ENCODE results near the gene DACT1.

DACT1 gene

DNA sequence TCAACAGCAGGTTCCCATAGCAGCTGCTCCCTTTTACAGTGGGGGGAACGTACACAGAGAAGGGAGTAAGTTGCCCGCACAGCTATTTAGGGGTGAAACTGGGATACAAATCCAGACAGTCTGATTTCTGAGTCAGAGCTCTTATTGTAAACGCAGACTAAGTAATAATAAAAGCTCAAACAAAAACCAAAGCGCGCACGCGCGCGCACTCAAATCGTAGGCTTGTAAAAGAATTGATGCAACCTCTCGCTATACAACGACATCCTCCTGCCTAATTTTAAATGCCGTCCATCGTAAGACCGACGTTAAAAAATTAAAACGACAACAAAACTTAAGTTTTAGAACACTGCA, 747 bp upstream of the DACT1 start:
- WGBS, 2 experiments (ENCODE audit: insufficient coverage in 2 of 2), result 58 to 62% methylated on average over 10 to 16 of the region's 17 CpGs
- H3K36me3 ChIP-seq (ENCODE audit: control insufficient read depth, insufficient read depth, low read length), result peaks cover 16% of the 10 kb centered on the region
- H3K27ac ChIP-seq (ENCODE audit: low read depth, low read length, severe bottlenecking), result peak overlapping the region; percentile 92
- peak overlapping the region; percentile 86 for H3K4me3 ChIP-seq (ENCODE audit: extremely low read depth, insufficient read depth, low read length, poor library complexity, severe bottlenecking)
- peaks cover 44% of the 10 kb centered on the region for H3K4me1 ChIP-seq (ENCODE audit: control insufficient read depth, insufficient read depth, low read length, poor library complexity, severe bottlenecking)
- H3K9me3 ChIP-seq (ENCODE audit: control insufficient read depth, low read length), result no peaks in the 10 kb centered on the region

DNA sequence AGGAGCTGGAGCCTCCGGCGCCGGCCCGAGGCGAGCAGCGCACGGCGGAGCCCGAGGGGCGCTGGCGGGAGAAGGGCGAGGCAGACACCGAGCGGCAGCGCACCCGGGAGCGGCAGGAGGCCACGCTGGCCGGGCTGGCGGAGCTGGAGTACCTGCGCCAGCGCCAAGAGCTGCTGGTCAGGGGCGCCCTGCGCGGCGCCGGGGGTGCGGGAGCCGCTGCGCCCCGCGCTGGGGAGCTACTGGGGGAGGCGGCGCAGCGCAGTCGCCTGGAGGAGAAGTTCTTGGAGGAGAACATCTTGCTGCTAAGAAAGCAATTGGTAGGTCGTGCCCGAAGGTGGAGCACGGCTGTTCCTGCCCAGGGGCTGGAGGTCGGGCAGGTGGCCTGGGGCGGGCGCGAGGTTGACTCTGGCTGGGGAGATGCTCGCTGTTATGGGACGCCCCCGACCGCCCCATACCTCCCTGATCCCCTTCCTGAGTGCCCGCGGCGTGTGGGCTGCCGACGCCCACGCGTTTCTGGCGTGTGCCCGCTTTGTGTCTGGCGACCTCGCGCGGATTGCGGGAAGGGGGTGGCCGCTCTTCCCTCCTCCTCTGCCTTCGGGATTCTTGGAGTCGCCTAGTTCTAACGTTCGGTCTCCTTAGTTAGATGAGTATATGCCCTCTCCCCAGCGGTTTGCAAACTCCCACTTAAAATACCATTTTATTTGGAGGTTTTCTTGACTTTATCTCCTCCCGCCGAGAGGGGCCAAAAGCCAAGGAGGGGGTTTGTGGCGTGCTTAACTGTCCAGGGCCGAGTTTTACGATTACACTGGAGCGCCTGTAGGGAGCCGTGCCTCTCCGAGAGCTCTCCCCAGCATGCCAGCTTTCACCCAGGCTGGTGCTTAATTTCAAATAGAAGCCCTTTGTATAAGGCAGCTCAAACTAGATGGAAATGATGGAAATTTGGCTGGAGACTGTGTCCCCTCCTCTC, 752 bp downstream of the DACT1 start:
- peak overlapping the region; percentile 86 for H3K4me3 ChIP-seq (ENCODE audit: extremely low read depth, insufficient read depth, low read length, poor library complexity, severe bottlenecking)
- peaks cover 43% of the 10 kb centered on the region for H3K4me1 ChIP-seq (ENCODE audit: control insufficient read depth, insufficient read depth, low read length, poor library complexity, severe bottlenecking)
- H3K27ac ChIP-seq (ENCODE audit: low read depth, low read length, severe bottlenecking), result peak overlapping the region; percentile 85
- 0% methylated on average over 41 to 53 of the region's 75 CpGs for WGBS, 2 experiments (ENCODE audit: insufficient coverage in 2 of 2)
- H3K36me3 ChIP-seq (ENCODE audit: control insufficient read depth, insufficient read depth, low read length), result peaks cover 31% of the 10 kb centered on the region
- no peaks in the 10 kb centered on the region for H3K9me3 ChIP-seq (ENCODE audit: control insufficient read depth, low read length)

GRCh38 chr14:58639198-58639565, 1.4 kb downstream of the DACT1 start:
- Histone ChIP-seq H3K36me3 (ENCODE audit: control insufficient read depth, insufficient read depth, low read length) (peaks cover 34% of the 10 kb centered on the region), H3K27ac (ENCODE audit: low read depth, low read length, severe bottlenecking) (peak overlapping the region; percentile 85), H3K4me1 (ENCODE audit: control insufficient read depth, insufficient read depth, low read length, poor library complexity, severe bottlenecking) (peaks cover 37% of the 10 kb centered on the region), H3K4me3 (ENCODE audit: extremely low read depth, insufficient read depth, low read length, poor library complexity, severe bottlenecking) (peak overlapping the region; percentile 86), H3K9me3 (ENCODE audit: control insufficient read depth, low read length) (no peaks in the 10 kb centered on the region)
- 7 to 10% methylated on average over 2 of the region's 5 CpGs for WGBS, 2 experiments (ENCODE audit: insufficient coverage in 2 of 2)

GRCh38 chr14:58639842-58640484, 2.2 kb downstream of the DACT1 start:
- H3K36me3 ChIP-seq (ENCODE audit: control insufficient read depth, insufficient read depth, low read length), result peaks cover 42% of the 10 kb centered on the region
- H3K4me3 ChIP-seq (ENCODE audit: extremely low read depth, insufficient read depth, low read length, poor library complexity, severe bottlenecking), result peak overlapping the region; percentile 86
- H3K27ac ChIP-seq (ENCODE audit: low read depth, low read length, severe bottlenecking), result peak overlapping the region; percentile 85
- WGBS, 2 experiments (ENCODE audit: insufficient coverage in 2 of 2), result 3 to 19% methylated on average over 5 of the region's 5 CpGs
- H3K9me3 ChIP-seq (ENCODE audit: control insufficient read depth, low read length), result no peaks in the 10 kb centered on the region
- H3K4me1 ChIP-seq (ENCODE audit: control insufficient read depth, insufficient read depth, low read length, poor library complexity, severe bottlenecking), result peaks cover 29% of the 10 kb centered on the region

GRCh38 chr14:58640959-58641358, 3.2 kb downstream of the DACT1 start:
- peaks cover 21% of the 10 kb centered on the region for H3K4me1 ChIP-seq (ENCODE audit: control insufficient read depth, insufficient read depth, low read length, poor library complexity, severe bottlenecking)
- no peak overlapping the region for H3K27ac ChIP-seq (ENCODE audit: low read depth, low read length, severe bottlenecking)
- H3K4me3 ChIP-seq (ENCODE audit: extremely low read depth, insufficient read depth, low read length, poor library complexity, severe bottlenecking), result peak overlapping the region; percentile 86
- H3K36me3 ChIP-seq (ENCODE audit: control insufficient read depth, insufficient read depth, low read length), result peaks cover 52% of the 10 kb centered on the region
- no CpG with 5 or more reads among the region's 2 CpGs for WGBS, 2 experiments (ENCODE audit: insufficient coverage in 2 of 2)
- no peaks in the 10 kb centered on the region for H3K9me3 ChIP-seq (ENCODE audit: control insufficient read depth, low read length)

GRCh38 chr14:58641509-58641908, 3.7 kb downstream of the DACT1 start:
- no peak overlapping the region for H3K4me3 ChIP-seq (ENCODE audit: extremely low read depth, insufficient read depth, low read length, poor library complexity, severe bottlenecking)
- no peak overlapping the region for H3K27ac ChIP-seq (ENCODE audit: low read depth, low read length, severe bottlenecking)
- H3K9me3 ChIP-seq (ENCODE audit: control insufficient read depth, low read length), result no peaks in the 10 kb centered on the region
- H3K4me1 ChIP-seq (ENCODE audit: control insufficient read depth, insufficient read depth, low read length, poor library complexity, severe bottlenecking), result peaks cover 16% of the 10 kb centered on the region
- peaks cover 58% of the 10 kb centered on the region for H3K36me3 ChIP-seq (ENCODE audit: control insufficient read depth, insufficient read depth, low read length)
- WGBS, 2 experiments (ENCODE audit: insufficient coverage in 2 of 2), result 100% methylated on average over 1 to 2 of the region's 5 CpGs

DNA sequence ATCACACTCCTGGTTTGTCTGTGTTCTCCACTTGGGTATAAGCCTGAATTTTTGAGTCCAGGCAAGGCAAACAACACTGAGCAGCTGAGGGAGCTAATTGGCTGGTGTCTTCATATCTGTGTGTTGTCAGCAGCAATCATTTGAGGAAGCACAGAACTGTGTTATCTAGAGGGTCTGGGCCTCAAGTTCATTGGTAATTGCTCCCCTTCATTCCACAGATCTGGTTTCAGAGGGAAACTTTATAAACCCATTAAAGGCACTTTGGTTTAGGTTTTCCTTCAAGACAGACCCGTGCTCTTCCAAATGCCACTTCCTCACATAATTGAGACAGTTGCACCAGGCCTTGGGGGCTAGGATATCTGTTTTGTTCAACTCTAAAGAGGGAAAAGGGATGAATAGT, 5.6 kb downstream of the DACT1 start:
- H3K4me1 ChIP-seq (ENCODE audit: control insufficient read depth, insufficient read depth, low read length, poor library complexity, severe bottlenecking), result peaks cover 9% of the 10 kb centered on the region
- H3K27ac ChIP-seq (ENCODE audit: low read depth, low read length, severe bottlenecking), result peak overlapping the region; percentile 43
- H3K36me3 ChIP-seq (ENCODE audit: control insufficient read depth, insufficient read depth, low read length), result peaks cover 72% of the 10 kb centered on the region
- H3K4me3 ChIP-seq (ENCODE audit: extremely low read depth, insufficient read depth, low read length, poor library complexity, severe bottlenecking), result no peak overlapping the region
- no peaks in the 10 kb centered on the region for H3K9me3 ChIP-seq (ENCODE audit: control insufficient read depth, low read length)
- 67% methylated on average over 1 of the region's 1 CpG; no CpG with 5 or more reads in 1 of the 2 experiments for WGBS, 2 experiments (ENCODE audit: insufficient coverage in 2 of 2)

DNA sequence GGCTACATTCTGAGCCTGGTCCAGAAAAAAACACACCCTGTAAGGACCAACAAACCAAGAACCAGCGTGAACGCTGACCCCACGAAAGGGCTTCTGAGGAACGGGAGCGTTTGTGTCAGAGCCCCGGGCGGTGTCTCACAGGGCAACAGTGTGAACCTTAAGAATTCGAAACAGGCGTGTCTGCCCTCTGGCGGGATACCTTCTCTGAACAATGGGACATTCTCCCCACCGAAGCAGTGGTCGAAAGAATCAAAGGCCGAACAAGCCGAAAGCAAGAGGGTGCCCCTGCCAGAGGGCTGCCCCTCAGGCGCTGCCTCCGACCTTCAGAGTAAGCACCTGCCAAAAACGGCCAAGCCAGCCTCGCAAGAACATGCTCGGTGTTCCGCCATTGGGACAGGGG, 7.9 kb downstream of the DACT1 start:
- H3K9me3 ChIP-seq (ENCODE audit: control insufficient read depth, low read length), result no peaks in the 10 kb centered on the region
- no peak overlapping the region for H3K27ac ChIP-seq (ENCODE audit: low read depth, low read length, severe bottlenecking)
- no peak overlapping the region for H3K4me3 ChIP-seq (ENCODE audit: extremely low read depth, insufficient read depth, low read length, poor library complexity, severe bottlenecking)
- peaks cover 74% of the 10 kb centered on the region for H3K36me3 ChIP-seq (ENCODE audit: control insufficient read depth, insufficient read depth, low read length)
- WGBS, 2 experiments (ENCODE audit: insufficient coverage in 2 of 2), result 95 to 97% methylated on average over 20 of the region's 20 CpGs
- peaks cover 6% of the 10 kb centered on the region for H3K4me1 ChIP-seq (ENCODE audit: control insufficient read depth, insufficient read depth, low read length, poor library complexity, severe bottlenecking)

GRCh38 chr14:58646479-58646878, 8.7 kb downstream of the DACT1 start:
- H3K36me3 ChIP-seq (ENCODE audit: control insufficient read depth, insufficient read depth, low read length), result peaks cover 66% of the 10 kb centered on the region
- H3K9me3 ChIP-seq (ENCODE audit: control insufficient read depth, low read length), result no peaks in the 10 kb centered on the region
- WGBS, 2 experiments (ENCODE audit: insufficient coverage in 2 of 2), result 97 to 98% methylated on average over 34 of the region's 34 CpGs
- H3K4me1 ChIP-seq (ENCODE audit: control insufficient read depth, insufficient read depth, low read length, poor library complexity, severe bottlenecking), result no peaks in the 10 kb centered on the region
- H3K4me3 ChIP-seq (ENCODE audit: extremely low read depth, insufficient read depth, low read length, poor library complexity, severe bottlenecking), result no peak overlapping the region
- no peak overlapping the region for H3K27ac ChIP-seq (ENCODE audit: low read depth, low read length, severe bottlenecking)

GRCh38 chr14:58647777-58648176, 10.0 kb downstream of the DACT1 start:
- WGBS, 2 experiments (ENCODE audit: insufficient coverage in 2 of 2), result 100% methylated on average over 3 to 4 of the region's 4 CpGs
- Histone ChIP-seq H3K27ac (ENCODE audit: low read depth, low read length, severe bottlenecking) (no peak overlapping the region), H3K4me1 (ENCODE audit: control insufficient read depth, insufficient read depth, low read length, poor library complexity, severe bottlenecking) (no peaks in the 10 kb centered on the region), H3K9me3 (ENCODE audit: control insufficient read depth, low read length) (no peaks in the 10 kb centered on the region), H3K4me3 (ENCODE audit: extremely low read depth, insufficient read depth, low read length, poor library complexity, severe bottlenecking) (no peak overlapping the region), H3K36me3 (ENCODE audit: control insufficient read depth, insufficient read depth, low read length) (peaks cover 53% of the 10 kb centered on the region)

- H3K27ac ChIP-seq (ENCODE audit: low read depth, low read length, severe bottlenecking), result no peak overlapping the region
- 100% methylated on average over 1 of the region's 2 CpGs for WGBS, 2 experiments (ENCODE audit: insufficient coverage in 2 of 2)
- H3K9me3 ChIP-seq (ENCODE audit: control insufficient read depth, low read length), result no peaks in the 10 kb centered on the region
- H3K4me1 ChIP-seq (ENCODE audit: control insufficient read depth, insufficient read depth, low read length, poor library complexity, severe bottlenecking), result no peaks in the 10 kb centered on the region
- no peak overlapping the region for H3K4me3 ChIP-seq (ENCODE audit: extremely low read depth, insufficient read depth, low read length, poor library complexity, severe bottlenecking)
- H3K36me3 ChIP-seq (ENCODE audit: control insufficient read depth, insufficient read depth, low read length), result peaks cover 25% of the 10 kb centered on the region
Observed at GRCh38 chr14:58650857-58651256, 13.1 kb downstream of the DACT1 start.
